Vagina (tissue), 2 donors: ENCODE results near the gene C20orf96.
"Not testable (repeated sequence)": the region's sequence is repeated elsewhere in the genome, so short reads cannot be mapped to it uniquely, and the experiment has no call there.

Experiments
- CTCF ChIP-seq, 3 experiments: fragments of 450-650 bp in 2 of 3; fragments of 200-600 bp in 1 of 3; sonication (generic) in 1 of 3; IDR thresholded peaks; one replicate each; pipeline ENCODE4 v1.5.1; 2017 to 2019; ENCODE audit warnings: antibody characterized with exemption in 3 of 3, mild to moderate bottlenecking in 2 of 3, moderate library complexity in 2 of 3
- POLR2A ChIP-seq, 2 donors: fragments of 450-650 bp; IDR thresholded peaks; one replicate each; pipeline ENCODE4 v1.6.1; 2017; ENCODE audit warnings: antibody characterized with exemption in 2 of 2, mild to moderate bottlenecking in 2 of 2, moderate library complexity in 2 of 2

- not testable (repeated sequence) for TF ChIP-seq CTCF, POLR2A (IDR thresholded peaks at IDR 0.05)
These were observed 37.1 kb downstream of the C20orf96 start for GRCh38 chr20:253447-253846.
